Ascending aorta (tissue), 2 donors: ENCODE data around the gene TOMM20L. TPM values are rescaled to one million over a fixed set of nuclear protein-coding genes. Genes with fewer than 3 reads are reported as not detected.
"Not testable (repeated sequence)": the region's sequence is repeated elsewhere in the genome, so short reads cannot be mapped to it uniquely, and the experiment has no call there.

Source experiments
- DNase-seq, 2 donors: peaks; one replicate each; pipeline ENCODE4 v3.0.0-alpha.2; 2019; ENCODE audit warnings: low spot score in 2 of 2
- H3K27ac ChIP-seq, 2 donors: fragments of 200-600 bp; sonication (generic); one replicate each; pipeline ENCODE4 v1.5.1; 2016 to 2017; ENCODE audit warnings: mild to moderate bottlenecking in 1 of 2
- H3K27me3 ChIP-seq: fragments of 200-600 bp; sonication (generic); one replicate; pipeline ENCODE4 v1.5.1; 2017
- H3K36me3 ChIP-seq, 2 donors: fragments of 200-600 bp; sonication (generic); one replicate each; pipeline ENCODE4 v1.5.1; 2016
- H3K4me1 ChIP-seq, 2 donors: fragments of 200-600 bp; sonication (generic); one replicate each; pipeline ENCODE4 v1.5.1; 2016 to 2017; ENCODE audit warnings: mild to moderate bottlenecking in 1 of 2
- H3K4me3 ChIP-seq, 2 donors: fragments of 200-600 bp; sonication (generic); one replicate each; pipeline ENCODE4 v1.5.1; 2016 to 2017; ENCODE audit warnings: mild to moderate bottlenecking in 1 of 2
- H3K9me3 ChIP-seq, 2 donors: fragments of 200-600 bp; sonication (generic); one replicate each; pipeline ENCODE4 v1.5.1; 2016
- intact Hi-C: fragments of 100-400 bp; cut with DNase I; formaldehyde crosslinking; loops from one replicate; pipeline ENCODE4 v1.15.1; 2023
- total RNA-seq: library from RNA; depleted of rRNA; stranded (reverse); fragments of >200 nt; gene quantifications from one replicate; pipeline ENCODE4 v1.1.0, GENCODE V29; 2016
- TF ChIP-seq, protein P1 (sequence below), 3 experiments: fragments of 200-600 bp in 2 of 3; fragments of 450-650 bp in 1 of 3; sonication (generic) in 2 of 3; IDR thresholded peaks; one replicate each; pipeline ENCODE4 v1.5.1; 2016 to 2019; ENCODE audit warnings: antibody characterized with exemption in 3 of 3, mild to moderate bottlenecking in 1 of 3, moderate library complexity in 1 of 3

The TOMM20L gene
- total RNA-seq, 1 donor from 2014 or later = not detected

DNA sequence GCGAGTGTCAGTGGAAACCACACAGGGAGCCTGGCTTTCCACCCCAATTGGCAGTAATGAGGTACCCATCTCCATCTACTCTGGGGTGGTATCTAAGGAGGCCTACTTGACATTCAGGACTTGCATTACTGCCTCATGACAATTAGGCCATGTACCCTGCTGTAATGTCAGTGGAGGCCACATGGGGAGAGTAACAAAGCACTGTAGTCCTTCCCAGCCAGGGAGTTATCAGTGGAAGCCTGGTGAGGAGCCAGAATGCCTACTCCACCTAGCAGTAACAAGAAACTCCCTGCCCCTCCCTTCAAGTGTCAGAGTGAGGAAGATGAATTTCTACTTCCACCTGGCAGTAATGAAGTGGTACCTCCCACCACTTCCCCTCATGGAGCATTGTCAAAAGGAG lies 19.1 kb downstream of the TOMM20L start:
- H3K27ac ChIP-seq = no peak overlapping the region
- no peak overlapping the region for H3K4me3 ChIP-seq
- no peaks in the 10 kb centered on the region for H3K9me3 ChIP-seq
- peaks cover 30 to 35% of the 10 kb centered on the region in 2 donors for H3K36me3 ChIP-seq
- intact Hi-C loops = no loop called here
- DNase-seq = no peak
- H3K4me1 ChIP-seq = no peaks in the 10 kb centered on the region
- no peaks in the 10 kb centered on the region for H3K27me3 ChIP-seq
- TF ChIP-seq, protein P1, sequence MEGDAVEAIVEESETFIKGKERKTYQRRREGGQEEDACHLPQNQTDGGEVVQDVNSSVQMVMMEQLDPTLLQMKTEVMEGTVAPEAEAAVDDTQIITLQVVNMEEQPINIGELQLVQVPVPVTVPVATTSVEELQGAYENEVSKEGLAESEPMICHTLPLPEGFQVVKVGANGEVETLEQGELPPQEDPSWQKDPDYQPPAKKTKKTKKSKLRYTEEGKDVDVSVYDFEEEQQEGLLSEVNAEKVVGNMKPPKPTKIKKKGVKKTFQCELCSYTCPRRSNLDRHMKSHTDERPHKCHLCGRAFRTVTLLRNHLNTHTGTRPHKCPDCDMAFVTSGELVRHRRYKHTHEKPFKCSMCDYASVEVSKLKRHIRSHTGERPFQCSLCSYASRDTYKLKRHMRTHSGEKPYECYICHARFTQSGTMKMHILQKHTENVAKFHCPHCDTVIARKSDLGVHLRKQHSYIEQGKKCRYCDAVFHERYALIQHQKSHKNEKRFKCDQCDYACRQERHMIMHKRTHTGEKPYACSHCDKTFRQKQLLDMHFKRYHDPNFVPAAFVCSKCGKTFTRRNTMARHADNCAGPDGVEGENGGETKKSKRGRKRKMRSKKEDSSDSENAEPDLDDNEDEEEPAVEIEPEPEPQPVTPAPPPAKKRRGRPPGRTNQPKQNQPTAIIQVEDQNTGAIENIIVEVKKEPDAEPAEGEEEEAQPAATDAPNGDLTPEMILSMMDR (IDR thresholded peaks at IDR 0.05) = no peak

DNA sequence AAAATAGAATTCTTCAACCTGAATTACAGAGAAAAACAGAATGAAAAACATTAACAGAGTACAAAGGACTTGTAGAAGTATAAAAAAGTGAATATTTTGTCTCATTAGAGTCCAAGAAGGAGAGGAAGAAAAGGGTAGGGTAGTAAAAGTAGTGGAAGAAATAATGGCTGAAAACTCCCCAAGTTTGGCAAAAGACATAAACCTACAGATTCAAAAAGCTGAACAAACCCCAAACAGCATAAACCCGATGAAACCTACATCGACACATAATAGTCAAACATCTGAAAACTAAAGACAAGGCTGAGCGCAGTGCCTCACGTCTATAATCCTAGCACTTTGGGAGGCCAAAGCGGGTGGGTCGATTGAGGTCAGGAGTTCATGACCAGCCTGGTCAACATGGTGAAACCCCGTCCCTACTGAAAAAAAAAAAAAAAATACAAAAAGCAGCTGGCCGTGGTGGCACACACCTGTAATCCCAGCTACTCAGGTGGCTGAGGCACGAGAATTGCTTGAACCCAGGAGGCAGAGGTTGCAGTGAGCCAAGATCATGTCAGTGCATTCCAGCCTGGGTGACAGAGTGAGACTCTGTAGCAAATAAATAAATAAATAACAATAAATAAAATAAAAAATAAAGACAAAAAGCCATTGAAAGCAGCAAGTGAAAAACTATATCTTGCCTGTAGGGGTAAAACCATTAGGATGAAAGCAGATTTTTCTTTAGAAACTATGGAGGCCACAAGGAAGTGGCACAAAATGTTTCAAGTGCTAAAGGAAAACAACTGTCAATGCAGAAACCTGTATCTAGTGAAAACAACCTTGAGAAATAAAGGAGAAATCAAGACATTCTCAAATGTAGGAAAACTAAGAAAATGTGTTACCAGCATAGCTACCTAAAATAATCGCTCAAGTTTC lies 20.2 kb downstream of the TOMM20L start:
- H3K4me3 ChIP-seq = no peak overlapping the region
- intact Hi-C loops = no loop called here
- TF ChIP-seq, protein P1 (IDR thresholded peaks at IDR 0.05) = no peak
- peaks cover 22 to 31% of the 10 kb centered on the region in 2 donors for H3K36me3 ChIP-seq
- no peak for DNase-seq
- no peaks in the 10 kb centered on the region for H3K27me3 ChIP-seq
- H3K9me3 ChIP-seq = no peaks in the 10 kb centered on the region
- H3K4me1 ChIP-seq = no peaks in the 10 kb centered on the region
- no peak overlapping the region for H3K27ac ChIP-seq

- H3K9me3 ChIP-seq, H3K4me3 ChIP-seq, H3K27ac ChIP-seq, DNase-seq, H3K27me3 ChIP-seq, H3K4me1 ChIP-seq, intact Hi-C loops: not testable (repeated sequence)
- H3K36me3 ChIP-seq = peaks cover 16 to 33% of the 10 kb centered on the region in 2 donors
Observed at GRCh38 chr14:58416934-58417333, 21.2 kb downstream of the TOMM20L start.

- Histone ChIP-seq H3K36me3 (peaks cover 3 to 10% of the 10 kb centered on the region in 2 donors), H3K4me3 (peak overlapping the region; percentile 66 to 94), H3K27me3 (no peaks in the 10 kb centered on the region), H3K4me1 (peaks cover 0 to 12% of the 10 kb centered on the region in 2 donors), H3K9me3 (no peaks in the 10 kb centered on the region), H3K27ac (peak overlapping the region; percentile 85 to 91)
- intact Hi-C loops = loop anchor here (2.0 to 5.0 kb wide), 4 partner anchors 128 to 1821 kb away; partner anchors contain the start of genes AP5M1, ARID4A, DAAM1 and EXOC5
- TF ChIP-seq, protein P1 (IDR thresholded peaks at IDR 0.05) = no peak
- DNase-seq = peak in 1 of 2 donors; percentile 76
Observed at GRCh38 chr14:58426670-58427280, 31.0 kb downstream of the TOMM20L start.

GRCh38 chr14:58427281-58428117 lies 31.8 kb downstream of the TOMM20L start, which contains the start of the genes KIAA0586 and TIMM9:
TSS of gene KIAA0586 (plus strand) at chr14:58427719. CDS start at chr14:58428265, 546 bp downstream.
TSS of gene TIMM9 (minus strand) at chr14:58427531. CDS start at chr14:58411945, 15,586 bp downstream.
- Histone ChIP-seq H3K36me3 (peaks cover 6% of the 10 kb centered on the region in 2 donors), H3K27me3 (no peaks in the 10 kb centered on the region), H3K27ac (peak within 1 kb of the TSS; percentile 85 to 91), H3K4me1 (peaks cover 0 to 12% of the 10 kb centered on the region in 2 donors), H3K4me3 (peak within 1 kb of the TSS; percentile 66 to 94), H3K9me3 (no peaks in the 10 kb centered on the region)
- peak; percentile 88 to 98 for DNase-seq
- intact Hi-C loops = loop anchor here (2.0 to 5.0 kb wide), 4 partner anchors 129 to 1820 kb away; partner anchors contain the start of genes AP5M1, ARID4A, DAAM1 and EXOC5
- TF ChIP-seq, protein P1 (IDR thresholded peaks at IDR 0.05) = no peak
